ENCODE measurements around the gene SLC30A9.

The SLC30A9 gene

DNA sequence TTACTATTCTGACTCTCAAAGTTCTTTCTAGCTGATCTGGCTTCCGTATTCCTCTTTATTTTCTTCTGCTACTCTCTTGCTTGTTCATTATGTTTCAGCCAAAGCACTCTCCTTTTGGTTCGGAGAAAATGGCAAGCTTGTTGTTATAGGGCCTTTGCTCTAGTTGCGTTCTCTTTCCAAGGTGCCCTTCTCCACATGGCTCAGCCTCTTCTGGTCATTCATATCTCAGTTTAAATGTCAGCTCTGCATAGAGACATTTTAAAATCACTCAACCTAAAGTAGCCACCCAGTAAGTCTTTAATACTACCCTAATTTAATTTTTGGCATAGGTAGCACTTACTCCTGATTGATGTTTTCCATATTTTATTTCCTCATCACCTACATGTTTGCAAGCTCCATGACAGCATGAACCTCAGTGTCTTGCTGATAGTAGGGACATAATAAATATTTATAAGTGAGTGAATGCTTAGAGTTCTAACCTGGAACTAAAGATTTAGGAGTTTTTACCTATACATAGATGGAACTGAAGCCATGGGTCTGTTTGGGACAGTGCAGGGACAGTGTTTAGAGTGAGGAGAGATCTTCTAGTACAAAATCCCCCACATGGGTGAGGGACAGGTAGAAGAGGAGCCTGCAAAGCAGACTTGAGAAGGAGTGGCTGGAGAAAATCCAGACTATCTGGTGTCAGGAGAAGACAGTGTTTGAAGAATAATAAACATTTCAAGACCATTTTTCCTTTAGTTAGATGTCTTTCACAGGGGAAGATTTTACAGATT is 17.9 kb downstream of the SLC30A9 start:
- DNase-seq, result no peak

DNA sequence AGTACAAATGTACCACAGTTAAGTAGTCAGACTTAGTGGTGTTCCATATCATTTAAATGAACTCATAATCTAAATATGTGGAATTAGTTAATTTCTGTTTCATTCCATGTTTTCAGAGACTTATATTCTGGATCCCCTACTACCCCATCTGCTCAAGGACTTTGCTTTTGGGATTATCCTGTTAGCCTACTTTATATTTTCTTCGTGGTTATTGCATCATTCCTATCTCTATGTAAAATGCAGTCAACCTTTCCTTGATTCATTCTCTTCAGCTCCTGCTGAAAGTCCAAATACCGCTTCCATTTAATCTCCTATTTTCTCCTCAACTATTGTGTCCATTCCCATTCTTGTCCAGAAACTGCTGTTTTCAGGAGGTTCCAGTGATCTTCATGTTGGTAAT is 25.1 kb downstream of the SLC30A9 start:
- DNase-seq, result no peak

GRCh38 chr4:42018451-42018850 is 28.1 kb downstream of the SLC30A9 start:
- no peak for DNase-seq

DNA sequence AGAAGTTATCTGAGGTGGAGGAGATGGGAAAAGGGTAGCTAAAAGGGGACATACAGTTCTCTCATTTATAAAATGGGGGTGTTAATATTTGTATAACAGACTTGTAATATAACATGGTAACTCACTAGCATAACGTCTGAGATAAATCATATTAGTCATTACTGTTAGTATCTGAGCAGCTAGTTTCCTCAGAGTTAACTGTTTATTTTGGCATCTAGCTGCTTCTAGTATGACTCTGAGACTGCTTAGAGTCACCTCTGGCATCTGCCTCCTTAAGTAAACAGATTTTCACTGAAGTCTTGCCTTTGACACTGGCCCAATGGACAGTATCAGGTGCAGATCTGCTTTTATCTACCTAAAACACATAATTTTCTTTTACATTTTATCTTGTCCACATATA is 58.1 kb downstream of the SLC30A9 start:
- DNase-seq, result no peak

DNA sequence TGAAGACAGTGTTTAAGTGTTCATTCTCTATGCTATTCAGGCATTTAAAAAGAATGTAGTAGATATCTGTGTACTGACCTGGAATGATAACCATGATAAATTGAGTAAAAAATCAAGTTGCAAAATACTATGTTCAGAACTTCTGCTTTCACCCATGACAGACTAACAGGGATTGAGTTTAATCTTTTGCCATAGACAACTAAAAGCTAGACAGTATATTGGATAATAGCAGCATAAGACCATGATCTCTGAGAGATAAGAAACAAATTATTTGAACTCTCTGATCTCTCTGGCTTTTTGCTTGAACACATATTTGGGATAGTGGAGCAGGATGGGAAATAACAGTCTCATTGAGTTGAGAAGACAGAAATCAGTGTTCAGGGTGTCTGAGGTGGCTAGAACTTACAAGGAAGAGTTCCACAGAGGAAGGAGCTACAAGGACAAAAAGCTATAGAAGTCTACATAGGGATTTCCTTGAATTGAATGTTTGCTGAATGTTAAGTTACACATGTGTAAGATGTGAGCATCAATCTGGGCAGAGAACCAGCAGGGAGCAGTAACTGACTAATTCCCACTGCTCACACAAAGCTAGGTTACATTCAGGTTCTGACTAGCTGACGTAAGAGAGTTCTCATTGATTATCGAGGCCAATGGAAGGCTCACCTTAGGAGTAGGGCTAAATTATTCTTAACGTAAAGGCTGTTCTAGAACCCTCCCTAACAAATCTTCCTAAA is 60.4 kb downstream of the SLC30A9 start:
- no peak for DNase-seq

DNA sequence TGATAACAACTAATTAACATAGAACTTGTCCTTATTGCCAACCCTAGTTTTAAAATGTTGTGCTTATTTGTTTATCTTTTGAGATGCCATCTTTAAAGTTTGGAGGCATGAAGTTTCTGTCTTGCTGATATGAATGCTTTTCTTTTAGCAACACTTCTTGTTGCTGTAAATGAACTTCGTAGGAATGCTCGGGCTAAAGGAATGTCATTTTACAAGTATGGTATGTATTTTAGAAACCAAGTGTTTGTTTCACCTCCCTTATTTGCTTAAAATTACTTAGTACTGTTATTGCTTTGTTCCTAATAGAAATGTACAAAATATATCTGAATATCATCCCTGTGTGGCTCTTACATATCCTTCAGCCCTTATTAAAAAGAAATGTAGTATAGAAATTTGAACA is 76.1 kb downstream of the SLC30A9 start:
- no peak for DNase-seq

GRCh38 chr4:42067264-42067663 is 76.9 kb downstream of the SLC30A9 start:
- DNase-seq, result no peak

- no peak for DNase-seq
These were observed 80.1 kb downstream of the SLC30A9 start for GRCh38 chr4:42070463-42070862.

GRCh38 chr4:42074294-42074693 is 84.0 kb downstream of the SLC30A9 start:
- DNase-seq, result no peak

DNA sequence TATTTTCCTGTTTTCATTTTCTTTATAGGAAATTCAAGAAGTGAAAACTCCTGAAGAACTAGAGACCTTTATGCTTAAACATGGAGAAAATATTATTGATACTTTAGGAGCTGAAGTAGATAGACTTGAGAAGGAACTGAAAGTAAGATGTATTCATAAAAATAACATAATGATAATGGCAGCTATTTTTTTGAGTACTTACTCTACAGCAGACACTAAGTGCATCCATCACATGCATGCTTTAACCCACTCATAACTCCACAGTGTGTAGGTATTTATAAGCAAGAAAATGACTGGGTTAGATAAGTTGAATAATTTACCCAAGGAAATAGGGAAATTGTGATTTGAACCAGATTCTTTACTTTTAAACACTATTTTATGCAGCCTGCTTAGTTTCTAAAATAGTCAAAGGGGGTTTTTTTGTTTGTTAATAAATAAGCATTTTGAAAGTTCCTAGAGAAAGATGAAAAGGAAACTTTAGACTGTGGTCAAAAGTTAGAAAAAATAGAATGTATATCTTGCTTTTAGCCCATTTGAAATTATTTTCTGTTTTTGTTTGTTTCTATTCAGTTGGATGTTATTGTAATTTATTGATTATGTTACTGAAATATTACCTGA is 88.0 kb downstream of the SLC30A9 start:
- DNase-seq, result no peak

DNA sequence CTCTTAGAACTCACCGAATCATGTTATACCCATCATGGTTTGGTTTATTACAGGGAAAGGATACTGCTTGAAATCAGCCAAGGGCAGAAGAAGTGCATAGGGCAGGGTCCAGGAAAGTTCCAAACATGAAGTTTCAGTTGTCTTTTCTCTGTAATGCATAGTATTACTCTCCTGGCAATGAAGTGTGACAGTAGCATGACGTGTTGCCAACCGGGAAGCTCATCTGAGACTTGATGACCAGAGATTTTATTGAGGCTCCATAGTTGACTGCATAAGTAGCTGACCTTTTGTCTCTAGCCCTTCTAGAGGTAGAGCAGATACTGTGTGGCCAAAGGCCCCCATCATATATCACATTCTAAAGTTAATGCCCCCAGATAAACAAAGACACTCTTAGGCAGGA is 90.0 kb downstream of the SLC30A9 start:
- no peak for DNase-seq

- DNase-seq, result no peak
These were observed 93.5 kb downstream of the SLC30A9 start for GRCh38 chr4:42083816-42084215.

DNA sequence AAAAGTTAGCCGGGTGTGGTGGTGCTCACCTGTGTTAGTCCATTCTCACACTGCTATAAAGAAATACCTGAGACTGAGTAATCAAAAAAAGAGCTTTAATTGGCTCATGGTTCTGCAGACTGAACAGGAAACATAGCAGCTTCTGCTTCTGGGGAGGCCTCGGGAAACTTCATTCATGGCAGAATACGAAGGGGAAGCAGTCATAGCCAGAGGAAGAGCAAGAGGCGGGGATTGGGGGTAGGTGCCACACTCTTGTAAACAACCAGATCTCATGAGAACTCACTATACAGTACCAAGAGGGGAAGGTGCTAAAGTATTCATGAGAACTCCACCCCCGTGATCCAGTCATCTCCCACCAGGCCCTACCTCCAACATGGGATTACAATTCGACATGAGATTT is 98.1 kb downstream of the SLC30A9 start:
- no peak for DNase-seq

DNA sequence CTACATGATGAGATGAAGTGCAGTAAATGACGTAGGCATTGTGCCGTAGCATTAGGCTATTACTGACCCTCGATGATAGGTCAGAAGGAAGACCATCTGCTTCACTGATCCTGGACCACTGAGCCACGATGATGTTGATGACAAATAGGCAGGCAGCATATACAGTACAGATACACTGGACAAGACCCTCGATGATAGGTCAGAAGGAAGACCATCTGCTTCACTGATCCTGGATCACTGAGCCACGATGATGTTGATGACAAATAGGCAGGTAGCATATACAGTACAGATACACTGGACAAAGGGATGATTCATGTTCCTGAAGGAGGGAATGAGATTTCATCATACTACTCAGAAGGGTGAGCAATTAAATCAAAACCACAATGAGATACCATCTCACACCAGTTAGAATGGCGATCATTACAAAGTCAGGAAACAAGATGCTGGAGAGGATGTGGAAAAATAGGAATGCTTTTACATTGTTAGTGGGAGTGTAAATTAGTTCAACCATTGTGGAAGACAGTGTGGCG is 111.2 kb downstream of the SLC30A9 start:
- no peak for DNase-seq

DNA sequence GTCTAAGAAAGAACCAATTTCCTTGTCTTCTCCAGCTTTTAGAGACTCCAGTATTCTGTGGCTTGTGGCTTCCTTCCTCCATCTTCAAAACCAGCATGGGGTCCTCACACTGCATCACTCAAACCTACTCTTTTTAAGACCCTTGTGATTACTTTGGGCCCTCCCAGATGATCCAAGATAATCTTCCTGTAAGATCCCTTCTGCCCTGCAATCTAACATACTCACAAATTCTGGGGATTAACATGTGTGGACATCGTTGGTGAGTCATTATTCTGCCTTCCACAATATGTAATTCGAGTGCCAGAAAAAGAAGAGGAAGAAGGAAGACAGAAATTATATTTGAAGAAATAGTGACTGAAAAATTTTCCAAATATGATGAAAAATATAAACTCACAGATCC is 114.2 kb downstream of the SLC30A9 start:
- no peak for DNase-seq

- DNase-seq, result no peak
These were observed 122.5 kb downstream of the SLC30A9 start for GRCh38 chr4:42112846-42113245.

DNA sequence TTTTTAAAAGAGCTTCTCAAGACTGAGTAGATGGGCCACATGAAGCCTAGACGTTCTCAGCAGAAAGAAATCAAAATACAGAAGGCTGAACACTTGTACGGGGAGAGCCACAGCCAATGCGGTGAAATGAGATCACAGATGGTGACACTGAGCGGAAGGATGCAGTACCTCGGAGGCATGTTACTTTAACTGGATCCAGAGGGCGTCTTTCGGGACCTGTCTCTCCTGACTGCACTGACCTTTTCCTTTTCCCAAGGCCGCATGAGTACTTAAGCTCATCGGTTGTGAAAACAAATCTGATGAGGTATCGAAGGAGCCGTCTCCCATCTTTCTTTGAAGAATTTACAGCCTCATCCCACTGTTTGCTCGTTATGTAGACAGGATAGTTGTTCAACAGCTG is 129.6 kb downstream of the SLC30A9 start:
- DNase-seq, result no peak

DNA sequence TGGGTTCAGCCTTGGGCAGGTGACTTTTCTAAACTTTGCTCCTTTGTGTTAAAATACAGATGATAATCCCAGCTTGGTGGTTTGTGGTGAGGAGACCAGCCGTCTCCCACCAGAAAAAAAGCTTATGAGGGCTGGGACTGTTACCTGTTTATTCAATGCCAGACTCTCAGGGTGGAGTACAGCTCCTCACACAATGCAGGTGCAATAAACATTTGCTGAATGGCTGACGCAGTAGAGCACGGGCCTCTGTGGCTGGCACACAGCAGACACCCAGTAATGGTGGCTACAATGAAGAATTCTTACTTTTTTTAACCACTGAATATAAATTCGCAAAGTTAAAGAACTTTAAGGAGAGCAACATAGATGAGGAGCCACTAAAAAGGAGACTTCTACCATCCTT is 131.9 kb downstream of the SLC30A9 start:
- DNase-seq, result no peak

DNA sequence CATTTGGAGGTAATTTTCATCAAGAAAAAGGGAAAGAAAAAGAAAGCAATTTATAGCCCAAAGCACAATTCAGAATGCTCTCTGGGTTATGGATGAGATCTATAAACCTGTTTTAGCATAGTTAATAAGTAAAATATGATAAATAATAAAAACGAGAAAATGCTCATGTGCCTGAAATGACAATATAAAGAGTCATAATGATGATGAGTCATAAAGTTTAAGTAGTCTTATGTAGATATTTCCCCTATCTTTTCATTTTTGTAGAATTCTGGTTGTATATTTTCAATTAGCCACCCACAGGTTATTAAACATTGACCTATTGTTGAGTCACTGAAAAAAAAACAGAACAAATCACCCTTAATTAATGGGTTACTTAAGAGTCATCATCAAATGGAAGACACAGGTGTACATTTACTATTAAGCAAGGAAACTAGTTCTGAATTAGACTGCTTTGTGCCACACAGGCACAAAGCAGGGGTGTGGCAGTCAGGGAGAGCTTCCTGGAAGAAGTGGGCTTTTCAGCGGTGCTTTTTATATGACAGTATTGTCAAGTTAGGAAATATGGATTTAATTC is 132.8 kb downstream of the SLC30A9 start:
- DNase-seq, result no peak

DNA sequence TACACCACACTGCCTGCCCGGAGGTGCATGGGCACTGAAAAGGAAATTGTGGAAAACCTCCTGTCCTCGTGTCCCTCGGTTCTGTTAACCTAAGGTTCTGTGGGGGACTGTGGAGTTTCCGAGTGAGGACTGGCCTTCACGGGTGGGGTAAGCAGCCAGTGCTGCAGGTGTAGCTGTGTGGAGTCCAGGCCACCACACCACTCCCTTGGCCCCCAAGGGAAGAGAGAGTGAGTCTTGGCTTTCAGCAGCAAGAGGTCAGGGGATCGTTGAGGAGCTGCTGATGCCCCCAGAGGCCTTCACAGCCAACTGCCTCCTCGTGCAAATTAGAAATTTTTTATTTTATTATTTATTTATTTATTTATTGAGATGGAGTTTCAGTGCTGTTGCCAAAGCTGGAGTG is 141.8 kb downstream of the SLC30A9 start:
- DNase-seq, result no peak

DNA sequence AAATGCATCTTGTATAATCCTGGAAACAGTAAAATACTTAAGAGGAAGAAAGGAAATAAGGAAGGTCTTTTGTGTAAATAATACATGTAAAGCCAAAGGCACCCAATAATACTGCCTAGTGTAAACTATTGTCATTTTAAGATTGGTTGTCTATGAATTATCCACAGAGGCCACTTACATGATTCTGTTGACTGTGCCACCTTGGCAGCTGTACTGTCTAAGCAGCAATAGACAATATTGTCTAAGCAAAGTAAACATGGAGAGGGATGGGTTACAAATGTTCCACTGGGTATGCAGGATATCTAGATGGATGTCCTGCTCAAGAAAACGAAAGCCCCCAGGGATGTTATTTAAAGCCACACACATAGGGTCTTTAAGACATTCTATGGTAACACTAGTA is 142.7 kb downstream of the SLC30A9 start:
- DNase-seq, result no peak

DNA sequence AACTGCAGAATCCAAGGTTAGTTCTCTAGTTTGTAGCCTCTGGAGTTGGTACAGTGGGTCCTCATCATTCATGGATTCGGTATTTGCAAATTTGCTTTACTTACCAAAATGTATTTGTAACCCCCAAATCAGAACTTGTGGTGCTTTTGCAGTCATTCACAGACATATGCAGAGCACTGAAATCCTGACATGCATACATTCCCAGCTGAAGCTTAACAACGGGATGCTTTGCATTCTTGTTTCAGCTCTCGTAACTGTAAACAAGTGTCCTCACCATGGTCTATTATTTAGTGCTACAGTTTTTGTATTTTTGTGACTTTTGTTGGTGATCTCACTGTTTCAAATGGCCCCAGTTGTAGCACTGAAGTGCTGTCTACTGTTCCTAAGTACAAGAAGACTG is 146.0 kb downstream of the SLC30A9 start:
- DNase-seq, result no peak
